NB4 (cell line): ENCODE measurements around the gene C20orf144.

Experiments used
- CTCF ChIP-seq: IDR thresholded peaks from one replicate; pipeline ENCODE4 v1.5.1; 2012; ENCODE audit warnings: low read depth, low read length
- MAX ChIP-seq: IDR thresholded peaks from 2 replicates; pipeline ENCODE4 v1.6.1; 2011; ENCODE audit warnings: low read depth, low read length
- MYC ChIP-seq: IDR thresholded peaks from 2 replicates; pipeline ENCODE4 v1.6.1; 2011; ENCODE audit warnings: low read depth, low read length
- POLR2A ChIP-seq: IDR thresholded peaks from 2 replicates; pipeline ENCODE4 v1.6.1; 2011; ENCODE audit warnings: mild to moderate bottlenecking; ENCODE audit not compliant: insufficient read length; ENCODE audit errors: extremely low read depth

GRCh38 chr20:33649201-33649681 is 12.9 kb upstream of the C20orf144 start:
- TF ChIP-seq CTCF (no peak), POLR2A (no peak), MYC (no peak), MAX (no peak)
